Liver (tissue), 9 donors: ENCODE results near the gene MAPK8IP3. TPM values are rescaled to one million over a fixed set of nuclear protein-coding genes. Genes with fewer than 3 reads are reported as not detected.

Source experiments
- DNase-seq: peaks from one replicate; pipeline ENCODE4 v3.0.0-alpha.2; 2017; ENCODE audit warnings: low spot score
- H3K27ac ChIP-seq, 2 donors: one replicate each; pipeline ENCODE4 v1.7.0; 2013; ENCODE audit warnings: inconsistent platforms in 2 of 2, low read length in 2 of 2, control low read depth in 1 of 2, low read depth in 1 of 2, mild to moderate bottlenecking in 1 of 2
- H3K27me3 ChIP-seq, 4 donors: one replicate each; pipeline versions ENCODE4 v1.6.1 to v1.7.0; 2013; ENCODE audit warnings: low read length in 3 of 4, inconsistent platforms in 1 of 4, mild to moderate bottlenecking in 1 of 4, moderate library complexity in 1 of 4; ENCODE audit not compliant: control insufficient read depth in 4 of 4, insufficient read depth in 4 of 4
- H3K36me3 ChIP-seq, 4 donors: one replicate each; pipeline versions ENCODE4 v1.6.1 to v1.7.0; 2013; ENCODE audit warnings: low read length in 3 of 4, mild to moderate bottlenecking in 3 of 4, low read depth in 1 of 4, moderate library complexity in 1 of 4; ENCODE audit not compliant: control insufficient read depth in 4 of 4, insufficient read depth in 3 of 4
- H3K4me1 ChIP-seq, 4 donors: one replicate each; pipeline versions ENCODE4 v1.6.1 to v1.7.0; 2013; ENCODE audit warnings: low read length in 3 of 4, mild to moderate bottlenecking in 3 of 4, moderate library complexity in 1 of 4; ENCODE audit not compliant: control insufficient read depth in 4 of 4, insufficient read depth in 4 of 4
- H3K4me3 ChIP-seq, 3 donors: one replicate each; pipeline versions ENCODE4 v1.6.1 to v1.7.0; 2013; ENCODE audit warnings: low read length in 3 of 3, control low read depth in 1 of 3, low read depth in 1 of 3, mild to moderate bottlenecking in 1 of 3
- H3K9ac ChIP-seq, 2 donors: one replicate each; pipeline ENCODE4 v1.7.0; 2013; ENCODE audit warnings: low read length in 2 of 2, mild to moderate bottlenecking in 2 of 2, moderate library complexity in 2 of 2, control low read depth in 1 of 2, low read depth in 1 of 2
- H3K9me3 ChIP-seq, 4 donors: one replicate each; pipeline versions ENCODE4 v1.6.1 to v1.7.0; 2013; ENCODE audit warnings: low read length in 3 of 4; ENCODE audit not compliant: control insufficient read depth in 4 of 4
- ATF3 ChIP-seq: IDR thresholded peaks from 2 replicates; pipeline ENCODE4 v1.6.1; 2016; ENCODE audit warnings: antibody characterized with exemption
- CTCF ChIP-seq: fragments of 150-350 bp; IDR thresholded peaks from 2 replicates; pipeline ENCODE4 v1.5.1; 2017; ENCODE audit warnings: improper control_type of control experiment, low read depth, low read length; ENCODE audit not compliant: missing input control
- EGR1 ChIP-seq, 2 donors: IDR thresholded peaks; 2 replicates each; pipeline ENCODE4 v1.6.1; 2016 to 2018; ENCODE audit warnings: antibody characterized with exemption in 2 of 2, low read depth in 2 of 2
- FOXA1 ChIP-seq: IDR thresholded peaks from 2 replicates; pipeline ENCODE4 v1.6.1; 2016; ENCODE audit warnings: antibody characterized with exemption
- HNF4G ChIP-seq: IDR thresholded peaks from 2 replicates; pipeline ENCODE4 v1.6.1; 2016; ENCODE audit warnings: antibody characterized with exemption
- NR2F2 ChIP-seq: IDR thresholded peaks from 2 replicates; pipeline ENCODE4 v1.6.1; 2016; ENCODE audit warnings: antibody characterized with exemption
- RAD21 ChIP-seq, 2 donors: IDR thresholded peaks; 2 replicates each; pipeline ENCODE4 v1.6.1; 2016; ENCODE audit warnings: antibody characterized with exemption in 2 of 2, mild to moderate bottlenecking in 2 of 2
- RXRA ChIP-seq, 2 donors: IDR thresholded peaks; 2 replicates each; pipeline ENCODE4 v1.6.1; 2017 to 2018; ENCODE audit warnings: antibody characterized with exemption in 2 of 2, mild to moderate bottlenecking in 1 of 2
- SP1 ChIP-seq: IDR thresholded peaks from 2 replicates; pipeline ENCODE4 v1.6.1; 2018; ENCODE audit warnings: antibody characterized with exemption, mild to moderate bottlenecking
- TAF1 ChIP-seq: conservative IDR thresholded peaks from 2 replicates; pipeline ENCODE4 v1.6.1; 2016; ENCODE audit warnings: antibody characterized with exemption, mild to moderate bottlenecking
- WGBS: extraction: QIAGEN DNeasy Blood & Tissue Kit; methylation state at CpG from one replicate; pipeline ENCODE4 v1.1.7; 2013; 5-methylcytosine and 5-hydroxymethylcytosine counted together
- polyA plus RNA-seq, 2 donors: library from polyadenylated mRNA; stranded (reverse) in 1 of 2; unstranded in 1 of 2; fragments of 200-250 nt in 1 of 2; fragments of >200 nt in 1 of 2; fragmentation: Nextera tagmentation in 1 of 2; extraction: Ambion mirVana in 1 of 2; gene quantifications; one replicate each; pipeline versions ENCODE4 v1.2.1 to v1.2.3, GENCODE V29; 2013 to 2015
- total RNA-seq, 2 donors: library from RNA; depleted of rRNA; stranded (reverse); fragments of >200 nt; gene quantifications; one replicate each; pipeline ENCODE4 v1.2.3, GENCODE V29; 2014
- TF ChIP-seq, protein P1 (sequence below): IDR thresholded peaks from 2 replicates; pipeline ENCODE4 v1.6.1; 2016; ENCODE audit warnings: antibody characterized with exemption, mild to moderate bottlenecking
- TF ChIP-seq, protein P2 (sequence below): IDR thresholded peaks from 2 replicates; pipeline ENCODE4 v1.6.1; 2016; ENCODE audit warnings: antibody characterized with exemption
- donor health status: healthy.
- donor health status: healthy.
- donor health status: healthy.
- donor health status: healthy.
- donor health status: healthy.

The MAPK8IP3 gene
- total and polyA plus RNA-seq, 4 donors: 4.1 to 43.0 (median 9.3) TPM

DNA sequence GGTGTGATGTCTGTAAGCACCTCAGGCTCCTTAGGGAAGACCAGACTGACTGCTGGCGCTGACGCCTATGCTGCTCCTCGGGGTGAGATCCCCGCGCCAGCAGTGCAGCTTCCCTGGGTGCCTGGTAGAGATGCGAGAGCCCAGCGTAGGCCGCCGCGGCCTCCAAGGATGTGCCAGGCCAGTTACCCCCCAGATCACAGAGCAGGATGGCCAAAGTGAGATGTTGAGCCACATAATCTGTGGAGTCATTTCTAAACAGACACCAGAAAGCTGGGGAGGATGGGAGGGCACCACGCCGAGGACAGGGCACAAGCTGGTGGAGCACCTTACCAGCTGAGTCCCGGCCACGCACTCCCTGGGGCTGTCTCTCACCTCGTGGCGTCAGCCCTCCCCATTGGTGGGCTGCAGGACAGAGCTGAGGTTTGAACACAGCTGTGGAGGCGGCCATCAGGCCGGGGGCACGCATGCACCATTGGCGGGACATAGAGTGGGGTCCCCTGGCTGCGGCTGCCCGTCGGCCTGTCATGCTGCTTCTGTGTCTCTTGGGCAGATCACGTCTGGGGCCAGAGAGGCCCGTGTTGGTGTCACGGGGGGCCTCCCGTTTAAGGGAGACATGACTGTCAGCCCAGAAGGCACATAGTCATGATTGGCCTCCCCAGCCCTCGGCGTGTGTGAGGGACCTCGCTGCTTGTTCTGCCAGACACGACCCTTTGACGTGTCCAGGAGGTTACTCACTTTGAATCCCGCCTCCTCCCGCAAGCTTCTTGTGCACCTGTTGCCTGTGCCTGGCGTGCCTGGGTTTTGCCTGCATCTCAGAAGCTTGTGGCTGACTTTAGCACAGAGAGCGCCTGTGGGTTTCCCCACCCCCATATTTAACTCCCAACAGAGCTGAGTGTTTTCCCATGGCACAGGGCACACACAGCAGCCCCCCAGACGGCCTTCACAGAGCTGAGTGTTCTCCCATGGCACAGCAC, 21.9 kb downstream of the MAPK8IP3 start (continued):
- TF ChIP-seq, protein P1, sequence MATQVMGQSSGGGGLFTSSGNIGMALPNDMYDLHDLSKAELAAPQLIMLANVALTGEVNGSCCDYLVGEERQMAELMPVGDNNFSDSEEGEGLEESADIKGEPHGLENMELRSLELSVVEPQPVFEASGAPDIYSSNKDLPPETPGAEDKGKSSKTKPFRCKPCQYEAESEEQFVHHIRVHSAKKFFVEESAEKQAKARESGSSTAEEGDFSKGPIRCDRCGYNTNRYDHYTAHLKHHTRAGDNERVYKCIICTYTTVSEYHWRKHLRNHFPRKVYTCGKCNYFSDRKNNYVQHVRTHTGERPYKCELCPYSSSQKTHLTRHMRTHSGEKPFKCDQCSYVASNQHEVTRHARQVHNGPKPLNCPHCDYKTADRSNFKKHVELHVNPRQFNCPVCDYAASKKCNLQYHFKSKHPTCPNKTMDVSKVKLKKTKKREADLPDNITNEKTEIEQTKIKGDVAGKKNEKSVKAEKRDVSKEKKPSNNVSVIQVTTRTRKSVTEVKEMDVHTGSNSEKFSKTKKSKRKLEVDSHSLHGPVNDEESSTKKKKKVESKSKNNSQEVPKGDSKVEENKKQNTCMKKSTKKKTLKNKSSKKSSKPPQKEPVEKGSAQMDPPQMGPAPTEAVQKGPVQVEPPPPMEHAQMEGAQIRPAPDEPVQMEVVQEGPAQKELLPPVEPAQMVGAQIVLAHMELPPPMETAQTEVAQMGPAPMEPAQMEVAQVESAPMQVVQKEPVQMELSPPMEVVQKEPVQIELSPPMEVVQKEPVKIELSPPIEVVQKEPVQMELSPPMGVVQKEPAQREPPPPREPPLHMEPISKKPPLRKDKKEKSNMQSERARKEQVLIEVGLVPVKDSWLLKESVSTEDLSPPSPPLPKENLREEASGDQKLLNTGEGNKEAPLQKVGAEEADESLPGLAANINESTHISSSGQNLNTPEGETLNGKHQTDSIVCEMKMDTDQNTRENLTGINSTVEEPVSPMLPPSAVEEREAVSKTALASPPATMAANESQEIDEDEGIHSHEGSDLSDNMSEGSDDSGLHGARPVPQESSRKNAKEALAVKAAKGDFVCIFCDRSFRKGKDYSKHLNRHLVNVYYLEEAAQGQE: no peak

DNA sequence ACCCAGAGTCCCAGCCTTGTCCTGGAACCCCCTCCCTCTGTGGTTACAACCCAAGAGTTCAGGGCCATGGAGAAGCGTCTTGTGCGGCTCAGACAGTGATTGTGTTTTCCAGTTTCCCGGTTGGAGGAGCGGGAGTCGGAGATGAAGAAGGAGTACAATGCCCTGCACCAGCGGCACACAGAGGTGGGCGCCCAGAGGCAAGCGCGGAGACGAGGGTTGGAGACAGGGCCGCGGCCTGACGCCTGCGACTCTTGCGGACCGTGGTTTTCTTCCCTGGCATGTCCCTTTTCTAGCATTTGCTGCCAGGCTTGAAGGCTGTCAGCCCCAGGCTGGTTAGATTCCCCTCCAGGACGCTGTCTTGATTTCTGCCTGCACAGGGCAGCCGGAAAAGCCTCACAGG, 23.0 kb downstream of the MAPK8IP3 start:
- 98% methylated on average over 18 of the region's 18 CpGs for WGBS
- no peak overlapping the region for H3K4me3 ChIP-seq
- TF ChIP-seq, protein P2, sequence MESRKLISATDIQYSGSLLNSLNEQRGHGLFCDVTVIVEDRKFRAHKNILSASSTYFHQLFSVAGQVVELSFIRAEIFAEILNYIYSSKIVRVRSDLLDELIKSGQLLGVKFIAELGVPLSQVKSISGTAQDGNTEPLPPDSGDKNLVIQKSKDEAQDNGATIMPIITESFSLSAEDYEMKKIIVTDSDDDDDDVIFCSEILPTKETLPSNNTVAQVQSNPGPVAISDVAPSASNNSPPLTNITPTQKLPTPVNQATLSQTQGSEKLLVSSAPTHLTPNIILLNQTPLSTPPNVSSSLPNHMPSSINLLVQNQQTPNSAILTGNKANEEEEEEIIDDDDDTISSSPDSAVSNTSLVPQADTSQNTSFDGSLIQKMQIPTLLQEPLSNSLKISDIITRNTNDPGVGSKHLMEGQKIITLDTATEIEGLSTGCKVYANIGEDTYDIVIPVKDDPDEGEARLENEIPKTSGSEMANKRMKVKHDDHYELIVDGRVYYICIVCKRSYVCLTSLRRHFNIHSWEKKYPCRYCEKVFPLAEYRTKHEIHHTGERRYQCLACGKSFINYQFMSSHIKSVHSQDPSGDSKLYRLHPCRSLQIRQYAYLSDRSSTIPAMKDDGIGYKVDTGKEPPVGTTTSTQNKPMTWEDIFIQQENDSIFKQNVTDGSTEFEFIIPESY: no peak
- TF ChIP-seq RAD21 (IDR thresholded peaks at IDR 0.05): no peak
- TF ChIP-seq TAF1: no peak
- TF ChIP-seq RXRA (IDR thresholded peaks at IDR 0.05): no peak
- TF ChIP-seq CTCF: no peak
- TF ChIP-seq ATF3: no peak
- no peak for TF ChIP-seq SP1
- no peak for TF ChIP-seq EGR1 (IDR thresholded peaks at IDR 0.05; ENCODE audit: low read depth in 2 of 2)
- no peak for TF ChIP-seq NR2F2
- H3K27me3 ChIP-seq: no peaks in the 10 kb centered on the region
- H3K4me1 ChIP-seq: no peaks in the 10 kb centered on the region
- H3K9me3 ChIP-seq: no peaks in the 10 kb centered on the region
- peaks cover 0 to 59% (median 26%) of the 10 kb centered on the region in 4 donors for H3K36me3 ChIP-seq
- no peak for DNase-seq
- H3K9ac ChIP-seq: no peak overlapping the region
- H3K27ac ChIP-seq: no peak overlapping the region

- WGBS: 97% methylated on average over 35 of the region's 35 CpGs
- H3K36me3 ChIP-seq: peaks cover 0 to 63% (median 29%) of the 10 kb centered on the region in 4 donors
- no peak for DNase-seq
- H3K9ac ChIP-seq: no peak overlapping the region
- H3K9me3 ChIP-seq: no peaks in the 10 kb centered on the region
- H3K27me3 ChIP-seq: no peaks in the 10 kb centered on the region
- no peak overlapping the region for H3K27ac ChIP-seq
- H3K4me1 ChIP-seq: no peaks in the 10 kb centered on the region
- H3K4me3 ChIP-seq: no peak overlapping the region
- TF ChIP-seq TAF1: no peak
- no peak for TF ChIP-seq RAD21 (IDR thresholded peaks at IDR 0.05)
- TF ChIP-seq EGR1 (IDR thresholded peaks at IDR 0.05; ENCODE audit: low read depth in 2 of 2): no peak
- no peak for TF ChIP-seq CTCF
- no peak for TF ChIP-seq ATF3
- TF ChIP-seq, protein P1: no peak
- no peak for TF ChIP-seq FOXA1
- no peak for TF ChIP-seq RXRA (IDR thresholded peaks at IDR 0.05)
- no peak for TF ChIP-seq HNF4G
These were observed 23.4 kb downstream of the MAPK8IP3 start for GRCh38 chr16:1729445-1729844.
